Measurements from ENCODE around the gene GLS. TPM values are rescaled to one million over a fixed set of nuclear protein-coding genes. Genes with fewer than 3 reads are reported as not detected.
A peak's percentile ranks its signal among the peaks of the same experiment; 100 is the strongest.

The GLS gene
- total and polyA plus RNA-seq, 9 of the 15 experiments (the other 6 are each of a cell fraction or from before 2014, with no cell fraction given), result 13.7 to 77.5 (median 48.2) TPM

GRCh38 chr2:191013932-191014652, 133.5 kb downstream of the GLS start, which contains the start of gene STAT1 (continued):
- TF ChIP-seq ZBTB40 (IDR thresholded peaks at IDR 0.05) (peak; percentile 81), ZBTB40 (CRISPR knock-in tag; IDR thresholded peaks at IDR 0.05) (no peak), ZMIZ1 (IDR thresholded peaks at IDR 0.05; ENCODE audit: low read depth in 2 of 2, low read length in 2 of 2) (no peak; a peak in 1 of 4 replicates), ZNF668 (CRISPR knock-in tag; IDR thresholded peaks at IDR 0.05) (no peak), HDAC3 (IDR thresholded peaks at IDR 0.05; ENCODE audit: borderline replicate concordance, partially characterized antibody) (no peak), SMAD3 (CRISPR knock-in tag; conservative IDR thresholded peaks at IDR 0.05) (no peak), TAL1 (IDR thresholded peaks at IDR 0.05) (no peak), NR3C1 (CRISPR knock-in tag; IDR thresholded peaks at IDR 0.05) (no peak), ZNF232 (CRISPR knock-in tag; IDR thresholded peaks at IDR 0.05) (0 out of 2 replicates have a peak, but pooled peaks have one; percentile 62), ZFP1 (CRISPR knock-in tag; IDR thresholded peaks at IDR 0.05) (no peak), SNRNP70 (optimal IDR thresholded peaks at IDR 0.05; ENCODE audit: low read depth, low read length) (no peak), ZNF639 (CRISPR knock-in tag; conservative IDR thresholded peaks at IDR 0.05 in 1 of 2, IDR thresholded peaks at IDR 0.05 in 1 of 2) (no peak), CSDE1 (IDR thresholded peaks at IDR 0.05) (no peak)

Data from K562 (cell line).